SK-N-SH (cell line): ENCODE measurements around the gene AATF. TPM values are rescaled to one million over a fixed set of nuclear protein-coding genes. Genes with fewer than 3 reads are reported as not detected.

Experiments
- CTCF ChIA-PET: fragments of 300-600, 350-600 bp; formaldehyde crosslinking; extraction: SDS; loops from one replicate; lab custom pipeline; 2021; lab: Yijun Ruan, JAX
- POLR2A ChIA-PET: fragments of 350-600 bp; sonication (Branson Sonifier 250); formaldehyde crosslinking; extraction: SDS; loops from one replicate; lab custom pipeline; 2020; ENCODE audit warnings: antibody characterized with exemption, inconsistent platforms; lab: Yijun Ruan, JAX
- DNase-seq: peaks from one replicate; pipeline ENCODE4 v3.0.0; 2012
- H2AFZ ChIP-seq: fragments of 200-600 bp; sonication (generic); 2 replicates; pipeline ENCODE4 v1.8.1; 2016; ENCODE audit warnings: antibody characterized with exemption, mild to moderate bottlenecking, low read depth
- H3F3A ChIP-seq: fragments of 200-600 bp; sonication (generic); replicated peaks from 2 replicates; pipeline ENCODE3; 2016; ENCODE audit warnings: antibody characterized with exemption, mild to moderate bottlenecking; ENCODE audit not compliant: insufficient read depth
- H3K27ac ChIP-seq, 2 experiments: fragments of 200-500 bp in 1 of 2; fragments of 200-600 bp in 1 of 2; sonication (Bioruptor generic) in 1 of 2; sonication (generic), shearing (Covaris generic) in 1 of 2; 2 replicates each; pipeline versions ENCODE4 v1.5.1 to v1.6.1; 2014 to 2016; ENCODE audit warnings: low read depth in 2 of 2, inconsistent platforms in 1 of 2, low read length in 1 of 2, mild to moderate bottlenecking in 1 of 2, mixed read lengths in 1 of 2
- H3K27me3 ChIP-seq: fragments of 200-600 bp; sonication (generic), shearing (Covaris generic); 2 replicates; pipeline ENCODE4 v1.6.1; 2016; ENCODE audit warnings: mixed run types; ENCODE audit not compliant: insufficient read depth
- H3K36me3 ChIP-seq, 2 experiments: fragments of 200-500 bp in 1 of 2; fragments of 200-600 bp in 1 of 2; sonication (Bioruptor generic) in 1 of 2; sonication (generic) in 1 of 2; replicated peaks in 1 of 2; 2 replicates each; pipeline versions ENCODE3 to v1.5.1; 2014 to 2016; ENCODE audit warnings: low read length in 1 of 2, mild to moderate bottlenecking in 1 of 2; ENCODE audit not compliant: insufficient read depth in 2 of 2, control insufficient read depth in 1 of 2
- H3K4me1 ChIP-seq, 2 experiments: fragments of 200-500 bp in 1 of 2; fragments of 200-600 bp in 1 of 2; sonication (Bioruptor generic) in 1 of 2; sonication (generic), shearing (Covaris generic) in 1 of 2; 2 replicates each; pipeline versions ENCODE4 v1.5.1 to v1.6.1; 2014 to 2016; ENCODE audit warnings: low read depth in 1 of 2, low read length in 1 of 2, mixed run types in 1 of 2; ENCODE audit not compliant: insufficient read depth in 2 of 2, control insufficient read depth in 1 of 2
- H3K4me2 ChIP-seq: fragments of 200-600 bp; sonication (generic), shearing (Covaris generic); 2 replicates; pipeline ENCODE4 v1.6.1; 2017; ENCODE audit warnings: mixed run types
- H3K4me3 ChIP-seq, 2 experiments: fragments of 200-500 bp in 1 of 2; fragments of 200-600 bp in 1 of 2; sonication (Bioruptor generic) in 1 of 2; sonication (generic), shearing (Covaris generic) in 1 of 2; 2 replicates each; pipeline versions ENCODE4 v1.5.1 to v1.8.1; 2014 to 2016; ENCODE audit warnings: low read depth in 2 of 2, inconsistent platforms in 1 of 2, low read length in 1 of 2, mild to moderate bottlenecking in 1 of 2, mixed read lengths in 1 of 2, moderate library complexity in 1 of 2
- H3K79me2 ChIP-seq: fragments of 200-600 bp; sonication (generic); 2 replicates; pipeline ENCODE4 v1.8.1; 2017; ENCODE audit warnings: mild to moderate bottlenecking; ENCODE audit not compliant: insufficient read depth
- H3K9ac ChIP-seq: fragments of 200-600 bp; sonication (generic); 2 replicates; pipeline ENCODE4 v1.6.1; 2017; ENCODE audit warnings: mixed run types
- H3K9me2 ChIP-seq: fragments of 200-600 bp; sonication (generic); 2 replicates; pipeline ENCODE4 v1.6.1; 2017; ENCODE audit warnings: mixed run types
- H3K9me3 ChIP-seq: fragments of 200-600 bp; sonication (generic); 2 replicates; pipeline ENCODE4 v1.6.1; 2017; ENCODE audit warnings: mixed run types, mild to moderate bottlenecking, moderate library complexity
- H4K20me1 ChIP-seq: fragments of 200-600 bp; sonication (generic); 2 replicates; pipeline ENCODE4 v1.6.1; 2017; ENCODE audit warnings: mild to moderate bottlenecking, mixed run types; ENCODE audit not compliant: insufficient read depth
- ELF1 ChIP-seq: IDR thresholded peaks from 2 replicates; pipeline ENCODE4 v1.4.0; 2012
- EP300 ChIP-seq, 2 experiments: IDR thresholded peaks; 2 replicates each; pipeline versions ENCODE4 v1.4.0 to v1.6.1; 2012; ENCODE audit warnings: borderline replicate concordance in 1 of 2, low read depth in 1 of 2, low read length in 1 of 2
- FOSL2 ChIP-seq: IDR thresholded peaks from 2 replicates; pipeline ENCODE4 v1.4.0; 2012; ENCODE audit warnings: low read depth, mild to moderate bottlenecking, moderate library complexity, borderline replicate concordance
- FOXJ3 ChIP-seq: sonication (generic); formaldehyde crosslinking; IDR thresholded peaks from 2 replicates; pipeline ENCODE4 v1.5.1; 2020; ENCODE audit warnings: mild to moderate bottlenecking, missing genetic modification reagents
- FOXM1 ChIP-seq: IDR thresholded peaks from 2 replicates; pipeline ENCODE4 v1.4.0; 2012; ENCODE audit warnings: low read depth, mild to moderate bottlenecking
- GATA2 ChIP-seq: sonication (generic); formaldehyde crosslinking; IDR thresholded peaks from 2 replicates; pipeline ENCODE4 v1.5.0; 2020; ENCODE audit warnings: mild to moderate bottlenecking, missing genetic modification reagents
- IRF3 ChIP-seq: fragments of 150-350 bp; IDR thresholded peaks from 2 replicates; pipeline ENCODE4 v1.6.1; 2016; ENCODE audit warnings: mild to moderate bottlenecking, low read depth, low read length
- MEF2A ChIP-seq: IDR thresholded peaks from 2 replicates; pipeline ENCODE4 v1.4.0; 2012; ENCODE audit warnings: low read depth, borderline replicate concordance
- NFIC ChIP-seq: IDR thresholded peaks from 2 replicates; pipeline ENCODE4 v1.4.0; 2012; ENCODE audit warnings: borderline replicate concordance
- NRF1 ChIP-seq: IDR thresholded peaks from 2 replicates; pipeline ENCODE4 v1.6.1; 2012; ENCODE audit warnings: low read depth, mild to moderate bottlenecking, low read length
- PBX3 ChIP-seq: IDR thresholded peaks from 2 replicates; pipeline ENCODE4; 2012
- RAD21 ChIP-seq: IDR thresholded peaks from 2 replicates; pipeline ENCODE4 v1.6.1; 2012; ENCODE audit warnings: mild to moderate bottlenecking, low read length
- REST ChIP-seq: IDR thresholded peaks from 2 replicates; pipeline ENCODE4 v1.6.1; 2012; ENCODE audit warnings: mild to moderate bottlenecking, low read depth, low read length, moderate library complexity
- SIN3A ChIP-seq: IDR thresholded peaks from 2 replicates; pipeline ENCODE4 v1.6.1; 2012; ENCODE audit warnings: low read depth, mild to moderate bottlenecking, low read length, moderate library complexity, borderline replicate concordance
- TAF1 ChIP-seq: IDR thresholded peaks from 2 replicates; pipeline ENCODE4 v1.6.1; 2012; ENCODE audit warnings: low read depth, mild to moderate bottlenecking, low read length, moderate library complexity, borderline replicate concordance
- USF1 ChIP-seq: IDR thresholded peaks from 2 replicates; pipeline ENCODE4 v1.4.0; 2012; ENCODE audit warnings: low read depth, borderline replicate concordance
- YY1 ChIP-seq: IDR thresholded peaks from 2 replicates; pipeline ENCODE4 v1.4.0; 2012; ENCODE audit warnings: low read depth, mild to moderate bottlenecking
- WGBS: methylation state at CpG from one replicate; pipeline ENCODE4 v1.1.6; 2017; ENCODE audit warnings: low lambda C conversion rate; 5-methylcytosine and 5-hydroxymethylcytosine counted together
- polyA plus RNA-seq, 3 experiments: library from polyadenylated mRNA; depleted of rRNA; stranded (reverse); fragments of >200 nt; gene quantifications; 2 replicates each; pipeline ENCODE4 v1.2.3, GENCODE V29; 2012

The AATF gene
- polyA plus RNA-seq, 1 of the 3 experiments (the other 2 are of a cell fraction) = 18.8 TPM

GRCh38 chr17:36951084-36951789 lies 2.5 kb downstream of the AATF start:
- no peak overlapping the region for H3K9ac ChIP-seq
- TF ChIP-seq IRF3 (no peak), RAD21 (no peak), TAF1 (no peak), FOSL2 (no peak), SIN3A (no peak), NRF1 (no peak), FOXM1 (no peak), EP300 (IDR thresholded peaks at IDR 0.05; ENCODE audit: borderline replicate concordance in 1 of 2, low read depth in 1 of 2, low read length in 1 of 2) (no peak), USF1 (no peak)
- ChIA-PET POLR2A (no interaction called here), CTCF (interaction anchor here (1.1 to 1.2 kb wide), 2 partner anchors 14 to 96 kb away, joined by 4 to 5 read pairs; partner anchors contain the start of gene LHX1)
- no peak overlapping the region for H3K27ac ChIP-seq
- no peak overlapping the region for H3K4me2 ChIP-seq
- H3K79me2 ChIP-seq = peaks cover 33% of the 10 kb centered on the region
- no peak for DNase-seq
- H3F3A ChIP-seq = no peaks in the 10 kb centered on the region
- H3K9me2 ChIP-seq = no peaks in the 10 kb centered on the region
- H3K9me3 ChIP-seq = no peaks in the 10 kb centered on the region
- H2AFZ ChIP-seq = no peak overlapping the region
- peaks cover 0 to 16% of the 10 kb centered on the region in 2 experiments; a peak in 2 of 4 replicates for H3K4me1 ChIP-seq
- H3K27me3 ChIP-seq = peaks cover 22% of the 10 kb centered on the region
- H3K4me3 ChIP-seq = no peak overlapping the region
- H4K20me1 ChIP-seq = peaks cover 8% of the 10 kb centered on the region
- WGBS = 87% methylated on average over 5 of the region's 5 CpGs
- peaks cover 41 to 52% of the 10 kb centered on the region in 2 experiments for H3K36me3 ChIP-seq

- no peak overlapping the region for H3K27ac ChIP-seq
- 88% methylated on average over 4 of the region's 4 CpGs for WGBS
- no peak overlapping the region for H2AFZ ChIP-seq
- H3K4me3 ChIP-seq = no peak overlapping the region
- peaks cover 0 to 12% of the 10 kb centered on the region in 2 experiments; a peak in 2 of 4 replicates for H3K4me1 ChIP-seq
- H3K27me3 ChIP-seq = no peaks in the 10 kb centered on the region
- H3K4me2 ChIP-seq = no peak overlapping the region
- H3K9ac ChIP-seq = no peak overlapping the region
- H3F3A ChIP-seq = no peaks in the 10 kb centered on the region
- peaks cover 35% of the 10 kb centered on the region for H3K79me2 ChIP-seq
- no peaks in the 10 kb centered on the region for H3K9me3 ChIP-seq
- H3K36me3 ChIP-seq = peaks cover 22 to 42% of the 10 kb centered on the region in 2 experiments
- DNase-seq = no peak
- CTCF ChIA-PET = interaction anchor here (0.7 to 1.5 kb wide), 3 partner anchors 17 to 265 kb away, joined by 3 read pairs; no protein-coding TSS in a partner anchor
- H4K20me1 ChIP-seq = peaks cover 9% of the 10 kb centered on the region
- POLR2A ChIA-PET = no interaction called here
- H3K9me2 ChIP-seq = no peaks in the 10 kb centered on the region
- no peak for TF ChIP-seq TAF1
- TF ChIP-seq NFIC = no peak
- no peak for TF ChIP-seq FOXJ3 (CRISPR knock-in tag)
- TF ChIP-seq GATA2 (CRISPR knock-in tag) = no peak
- no peak for TF ChIP-seq FOXM1
- TF ChIP-seq YY1 = no peak
- TF ChIP-seq USF1 = no peak
- no peak for TF ChIP-seq PBX3
- TF ChIP-seq REST = no peak
- TF ChIP-seq ELF1 = no peak
- no peak for TF ChIP-seq NRF1
- no peak for TF ChIP-seq MEF2A
- no peak for TF ChIP-seq RAD21
Observed at GRCh38 chr17:36971508-36971907, 22.8 kb downstream of the AATF start.
